Measurements from ENCODE around the gene SUPT7L.

The SUPT7L gene

GRCh38 chr2:27667446-27667845 lies 4.0 kb upstream of the SUPT7L start:
- H3K4me3 Mint-ChIP-seq = no peak overlapping the region
- H3K36me3 Mint-ChIP-seq (ENCODE audit: low read depth) = peaks cover 41% of the 10 kb centered on the region
- H3K9me3 Mint-ChIP-seq = no peaks in the 10 kb centered on the region
- no peaks in the 10 kb centered on the region for H3K27me3 Mint-ChIP-seq
- no peak overlapping the region for H3K27ac Mint-ChIP-seq
- H3K4me1 Mint-ChIP-seq (ENCODE audit: low read depth) = peaks cover 48% of the 10 kb centered on the region

DNA sequence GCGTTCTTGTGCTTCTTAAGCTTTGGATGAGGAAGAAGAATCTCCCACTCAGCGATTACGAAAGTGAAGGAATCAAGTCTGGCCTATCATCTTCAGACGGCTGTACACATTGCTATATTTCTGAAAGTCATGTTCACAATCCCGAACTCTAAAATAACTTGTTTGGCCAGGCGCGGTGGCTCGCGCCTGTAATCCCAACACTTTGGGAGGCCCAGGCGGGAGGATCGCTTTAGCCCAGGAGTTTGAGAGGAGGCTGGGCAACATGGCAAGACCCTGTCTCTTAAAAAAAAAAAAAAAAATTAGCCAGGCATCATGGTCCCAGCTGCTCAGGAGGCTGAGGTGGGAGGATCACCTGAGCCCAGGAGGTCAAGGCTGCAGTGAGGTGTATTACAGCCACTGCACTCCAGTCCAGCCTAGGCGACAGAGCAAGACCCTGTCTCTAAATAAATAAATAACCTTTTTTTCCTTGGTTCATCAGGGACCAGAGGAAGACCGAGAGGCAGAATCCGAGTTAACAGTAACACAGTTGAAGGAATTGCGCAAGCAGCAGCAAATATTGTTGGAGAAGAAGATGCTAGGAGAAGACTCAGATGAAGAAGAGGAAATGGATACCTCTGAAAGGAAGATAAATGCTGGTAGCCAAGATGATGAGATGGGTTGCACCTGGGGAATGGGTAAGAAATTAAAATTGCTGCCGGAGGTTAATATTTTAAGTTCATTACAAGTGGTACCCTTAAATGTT lies 1.4 kb upstream of the SUPT7L start:
- peaks cover 51% of the 10 kb centered on the region for H3K4me1 Mint-ChIP-seq (ENCODE audit: low read depth)
- H3K9me3 Mint-ChIP-seq = no peaks in the 10 kb centered on the region
- H3K4me3 Mint-ChIP-seq = peak overlapping the region; percentile 99
- H3K36me3 Mint-ChIP-seq (ENCODE audit: low read depth) = peaks cover 46% of the 10 kb centered on the region
- no peaks in the 10 kb centered on the region for H3K27me3 Mint-ChIP-seq
- peak overlapping the region; percentile 78 for H3K27ac Mint-ChIP-seq

GRCh38 chr2:27664154-27664574 lies 750 bp upstream of the SUPT7L start:
- Mint-ChIP-seq H3K27ac (peak overlapping the region; percentile 99), H3K27me3 (no peaks in the 10 kb centered on the region), H3K4me3 (peak overlapping the region; percentile 99), H3K36me3 (ENCODE audit: low read depth) (peaks cover 49% of the 10 kb centered on the region), H3K9me3 (no peaks in the 10 kb centered on the region), H3K4me1 (ENCODE audit: low read depth) (peaks cover 54% of the 10 kb centered on the region)

- Mint-ChIP-seq H3K27me3 (no peaks in the 10 kb centered on the region), H3K4me3 (peak overlapping the region; percentile 28), H3K27ac (no peak overlapping the region), H3K4me1 (ENCODE audit: low read depth) (peaks cover 46% of the 10 kb centered on the region), H3K9me3 (no peaks in the 10 kb centered on the region), H3K36me3 (ENCODE audit: low read depth) (peaks cover 45% of the 10 kb centered on the region)
These were observed 2.0 kb downstream of the SUPT7L start for GRCh38 chr2:27661371-27661770.

DNA sequence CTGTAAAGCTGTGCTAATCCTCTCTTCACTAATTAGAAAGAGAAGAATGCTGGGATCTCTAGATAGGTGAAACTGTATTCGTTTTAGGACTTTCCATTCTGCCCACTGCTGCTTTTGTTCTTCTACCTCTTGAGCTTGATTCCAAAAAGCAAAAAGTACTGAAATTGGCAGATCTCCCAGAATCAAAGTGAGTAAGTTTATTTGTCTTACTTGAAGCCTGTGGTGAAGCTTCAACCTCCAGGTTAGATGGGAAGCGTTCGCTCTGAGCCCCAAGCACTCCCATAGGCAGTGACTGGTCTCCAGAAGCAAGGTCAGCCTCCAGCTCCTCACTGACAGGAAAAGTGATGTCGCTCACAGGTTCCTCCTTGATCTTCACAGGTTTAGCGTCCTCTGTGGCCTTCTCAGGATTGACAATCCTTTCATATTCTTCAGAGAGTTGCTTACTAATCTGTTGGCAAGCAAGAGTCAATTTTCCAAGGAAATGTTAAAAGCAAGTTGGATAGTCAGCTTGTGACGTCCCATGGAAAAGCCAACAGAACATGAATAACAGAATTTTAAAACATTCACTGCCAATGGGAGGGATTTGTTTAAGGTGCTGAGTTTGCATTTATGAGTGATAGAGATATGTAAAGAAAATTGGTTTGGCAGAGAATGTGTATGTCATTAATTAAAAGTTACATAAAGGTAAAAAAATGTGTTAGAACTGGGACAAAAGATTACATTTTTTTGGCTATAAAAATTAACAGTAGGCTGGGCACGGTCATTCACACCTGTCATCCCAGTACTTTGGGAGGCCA lies 8.1 kb downstream of the SUPT7L start:
- no peak overlapping the region for H3K4me3 Mint-ChIP-seq
- H3K36me3 Mint-ChIP-seq (ENCODE audit: low read depth) = peaks cover 68% of the 10 kb centered on the region
- H3K4me1 Mint-ChIP-seq (ENCODE audit: low read depth) = peaks cover 27% of the 10 kb centered on the region
- no peak overlapping the region for H3K27ac Mint-ChIP-seq
- H3K27me3 Mint-ChIP-seq = no peaks in the 10 kb centered on the region
- H3K9me3 Mint-ChIP-seq = no peaks in the 10 kb centered on the region

- Mint-ChIP-seq H3K4me3 (no peak overlapping the region), H3K4me1 (ENCODE audit: low read depth) (peaks cover 22% of the 10 kb centered on the region), H3K27ac (peak overlapping the region; percentile 57), H3K9me3 (no peaks in the 10 kb centered on the region), H3K27me3 (no peaks in the 10 kb centered on the region), H3K36me3 (ENCODE audit: low read depth) (peaks cover 71% of the 10 kb centered on the region)
These were observed 10.0 kb downstream of the SUPT7L start for GRCh38 chr2:27653397-27653796.

DNA sequence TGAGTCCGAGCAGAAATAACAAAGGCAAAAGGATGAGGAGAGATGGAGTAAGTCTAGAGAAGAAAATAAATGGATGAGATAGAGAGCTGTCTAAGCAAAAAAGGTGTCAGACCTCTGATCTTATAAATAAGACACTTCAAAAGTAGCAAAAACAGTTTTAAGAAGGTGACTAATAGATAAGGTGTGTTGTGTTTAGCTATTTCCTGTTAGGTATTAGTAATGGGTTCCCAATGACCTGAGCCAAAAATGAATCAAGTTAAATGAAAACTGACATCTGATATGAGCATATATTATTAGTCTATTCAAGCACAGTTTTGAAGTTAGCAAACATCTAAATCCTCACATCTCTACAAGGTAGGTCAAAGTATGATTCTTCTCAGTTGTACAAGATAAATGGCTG lies 10.6 kb downstream of the SUPT7L start:
- Mint-ChIP-seq H3K4me3 (no peak overlapping the region), H3K9me3 (no peaks in the 10 kb centered on the region), H3K4me1 (ENCODE audit: low read depth) (peaks cover 22% of the 10 kb centered on the region), H3K36me3 (ENCODE audit: low read depth) (peaks cover 77% of the 10 kb centered on the region), H3K27me3 (no peaks in the 10 kb centered on the region), H3K27ac (peak overlapping the region; percentile 51)

GRCh38 chr2:27652341-27652740 lies 11.1 kb downstream of the SUPT7L start:
- Mint-ChIP-seq H3K4me3 (no peak overlapping the region), H3K27me3 (no peaks in the 10 kb centered on the region), H3K4me1 (ENCODE audit: low read depth) (peaks cover 22% of the 10 kb centered on the region), H3K36me3 (ENCODE audit: low read depth) (peaks cover 81% of the 10 kb centered on the region), H3K27ac (peak overlapping the region; percentile 51), H3K9me3 (no peaks in the 10 kb centered on the region)

- Mint-ChIP-seq H3K27me3 (no peaks in the 10 kb centered on the region), H3K36me3 (ENCODE audit: low read depth) (peaks cover 81% of the 10 kb centered on the region), H3K27ac (no peak overlapping the region), H3K4me1 (ENCODE audit: low read depth) (peaks cover 22% of the 10 kb centered on the region), H3K9me3 (no peaks in the 10 kb centered on the region), H3K4me3 (no peak overlapping the region)
These were observed 12.4 kb downstream of the SUPT7L start for GRCh38 chr2:27651056-27651455.

- Mint-ChIP-seq H3K9me3 (no peaks in the 10 kb centered on the region), H3K4me3 (no peak overlapping the region), H3K27me3 (no peaks in the 10 kb centered on the region), H3K36me3 (ENCODE audit: low read depth) (peaks cover 70% of the 10 kb centered on the region), H3K27ac (no peak overlapping the region), H3K4me1 (ENCODE audit: low read depth) (peaks cover 6% of the 10 kb centered on the region)
These were observed 15.7 kb downstream of the SUPT7L start for GRCh38 chr2:27647737-27648136.

DNA sequence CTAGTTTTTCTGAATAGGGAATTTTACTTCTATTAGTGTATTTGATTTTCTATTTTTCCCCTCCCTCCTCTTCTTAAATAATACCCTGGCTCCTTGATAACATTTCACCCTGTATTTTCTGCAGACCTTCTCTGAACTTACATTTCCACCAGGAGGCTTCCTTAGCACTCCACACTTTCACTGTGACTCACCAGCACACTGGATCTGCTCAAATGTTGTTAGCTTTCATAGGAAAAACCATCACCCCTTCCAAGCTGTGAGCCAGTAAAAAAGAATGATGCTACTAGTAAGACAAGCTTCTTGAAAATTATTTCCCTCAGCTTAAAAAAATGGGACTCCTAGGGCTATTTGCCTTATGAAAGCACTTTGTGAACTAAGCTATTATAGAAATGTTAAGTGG lies 16.1 kb downstream of the SUPT7L start:
- H3K4me3 Mint-ChIP-seq = no peak overlapping the region
- H3K9me3 Mint-ChIP-seq = no peaks in the 10 kb centered on the region
- no peaks in the 10 kb centered on the region for H3K27me3 Mint-ChIP-seq
- H3K36me3 Mint-ChIP-seq (ENCODE audit: low read depth) = peaks cover 67% of the 10 kb centered on the region
- H3K27ac Mint-ChIP-seq = peak overlapping the region; percentile 15
- peaks cover 2% of the 10 kb centered on the region for H3K4me1 Mint-ChIP-seq (ENCODE audit: low read depth)

- Mint-ChIP-seq H3K4me3 (no peak overlapping the region), H3K4me1 (ENCODE audit: low read depth) (no peaks in the 10 kb centered on the region), H3K9me3 (no peaks in the 10 kb centered on the region), H3K27me3 (no peaks in the 10 kb centered on the region), H3K36me3 (ENCODE audit: low read depth) (peaks cover 72% of the 10 kb centered on the region), H3K27ac (no peak overlapping the region)
These were observed 18.2 kb downstream of the SUPT7L start for GRCh38 chr2:27645197-27645596.

GRCh38 chr2:27640722-27641245 lies 22.6 kb downstream of the SUPT7L start:
- H3K36me3 Mint-ChIP-seq (ENCODE audit: low read depth) = peaks cover 71% of the 10 kb centered on the region
- H3K4me3 Mint-ChIP-seq = no peak overlapping the region
- no peaks in the 10 kb centered on the region for H3K27me3 Mint-ChIP-seq
- H3K9me3 Mint-ChIP-seq = no peaks in the 10 kb centered on the region
- H3K4me1 Mint-ChIP-seq (ENCODE audit: low read depth) = peaks cover 33% of the 10 kb centered on the region
- no peak overlapping the region for H3K27ac Mint-ChIP-seq

DNA sequence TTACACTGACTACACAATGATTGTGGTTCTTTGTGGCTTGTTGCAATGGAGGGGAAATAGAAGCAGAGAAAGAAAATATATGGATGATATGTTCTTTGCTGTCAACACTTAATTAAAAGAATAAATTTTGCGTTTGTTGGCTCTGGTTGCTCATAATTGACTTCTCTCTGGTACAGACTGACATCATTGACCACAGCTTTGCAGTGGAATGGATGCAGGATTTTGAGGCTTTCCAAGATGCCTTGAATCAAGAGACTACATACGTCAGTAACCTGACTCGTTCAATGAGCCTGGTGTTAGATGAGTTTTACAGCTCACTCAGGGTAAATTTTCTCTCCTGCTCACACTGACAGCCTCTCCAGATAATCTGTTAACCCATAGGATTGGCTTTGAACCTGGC lies 24.7 kb downstream of the SUPT7L start:
- Mint-ChIP-seq H3K27me3 (no peaks in the 10 kb centered on the region), H3K4me3 (peak overlapping the region; percentile 75), H3K36me3 (ENCODE audit: low read depth) (peaks cover 76% of the 10 kb centered on the region), H3K4me1 (ENCODE audit: low read depth) (peaks cover 38% of the 10 kb centered on the region), H3K27ac (peak overlapping the region; percentile 98), H3K9me3 (no peaks in the 10 kb centered on the region)

GRCh38 chr2:27638037-27638637 lies 25.3 kb downstream of the SUPT7L start:
- H3K27ac Mint-ChIP-seq = peak overlapping the region; percentile 98
- peaks cover 38% of the 10 kb centered on the region for H3K4me1 Mint-ChIP-seq (ENCODE audit: low read depth)
- H3K4me3 Mint-ChIP-seq = peak overlapping the region; percentile 75
- no peaks in the 10 kb centered on the region for H3K9me3 Mint-ChIP-seq
- H3K27me3 Mint-ChIP-seq = no peaks in the 10 kb centered on the region
- peaks cover 76% of the 10 kb centered on the region for H3K36me3 Mint-ChIP-seq (ENCODE audit: low read depth)

Measured in stimulated activated naive CD8-positive, alpha-beta T cell treated with anti-CD3 and anti-CD28 coated beads, Interleukin-15, Interleukin-2, amounts not matched to agents 100 ng/mL and 50 ng/mL, for 24 hours (primary cell).